Activated B cell treated with CpG ODN at 0.5 μM for 24 hours (primary cell): ENCODE data around the gene DUS1L. TPM values are rescaled to one million over a fixed set of nuclear protein-coding genes. Genes with fewer than 3 reads are reported as not detected.

Experiments used
- ATAC-seq: fragments of 200-7000 bp; cut with Tn5 transposase; one replicate; pipeline ENCODE4 v1.10.0; 2021; ENCODE audit warnings: low read depth, mild to moderate bottlenecking, moderate library complexity
- CTCF ChIA-PET: fragments of 350-600 bp; sonication (Branson Sonifier 250); formaldehyde crosslinking; loops from one replicate; lab custom pipeline; 2021; ENCODE audit warnings: antibody characterized with exemption; lab: Charles Lee
- POLR2A ChIA-PET: fragments of 350-600 bp; sonication (Branson Sonifier 250); formaldehyde crosslinking; loops from one replicate; lab custom pipeline; 2021; ENCODE audit warnings: antibody characterized with exemption; lab: Charles Lee
- DNase-seq: peaks from one replicate; pipeline ENCODE4 v3.0.0; 2022
- H3K27ac Mint-ChIP-seq: one replicate; pipeline ENCODE4 v1.8.0; 2020; ENCODE audit warnings: mixed read lengths
- H3K27me3 Mint-ChIP-seq: one replicate; pipeline ENCODE4 v1.8.0; 2021; ENCODE audit warnings: mixed read lengths
- H3K36me3 Mint-ChIP-seq: one replicate; pipeline ENCODE4 v1.8.0; 2021; ENCODE audit warnings: low read depth, mixed read lengths
- H3K4me1 Mint-ChIP-seq: one replicate; pipeline ENCODE4 v1.8.0; 2021; ENCODE audit warnings: mixed read lengths
- H3K4me3 Mint-ChIP-seq: one replicate; pipeline ENCODE4 v1.8.0; 2020; ENCODE audit warnings: mild to moderate bottlenecking, mixed read lengths
- H3K9me3 Mint-ChIP-seq: one replicate; pipeline ENCODE4 v1.8.0; 2020; ENCODE audit warnings: mixed read lengths
- CTCF ChIP-seq: fragments of 200-600 bp; IDR thresholded peaks from one replicate; pipeline ENCODE4 v1.8.0; 2022; ENCODE audit warnings: antibody characterized with exemption, mild to moderate bottlenecking
- intact Hi-C: fragments of 100-400 bp; cut with micrococcal nuclease; formaldehyde crosslinking; loops from one replicate; pipeline ENCODE4 v1.15.1; 2024
- total RNA-seq: library from RNA; stranded (reverse); gene quantifications from 2 replicates; pipeline ENCODE4 v1.2.3, GENCODE V29; 2022

The DUS1L gene
- total RNA-seq, 1 donor from 2014 or later, result 134 TPM

- ATAC-seq, result no peak
- Mint-ChIP-seq H3K4me3 (no peak overlapping the region), H3K9me3 (no peaks in the 10 kb centered on the region), H3K27ac (no peak overlapping the region), H3K36me3 (peaks cover 4% of the 10 kb centered on the region), H3K27me3 (no peaks in the 10 kb centered on the region), H3K4me1 (no peaks in the 10 kb centered on the region)
- POLR2A ChIA-PET, result no interaction called here
- DNase-seq, result no peak
- intact Hi-C loops, result no loop called here
- CTCF ChIA-PET, result no interaction called here
- TF ChIP-seq CTCF, result no peak
These were observed 50.2 kb downstream of the DUS1L start for GRCh38 chr17:82015311-82015971.

- TF ChIP-seq CTCF, result no peak
- Mint-ChIP-seq H3K4me3 (no peak overlapping the region), H3K27me3 (no peaks in the 10 kb centered on the region), H3K4me1 (no peaks in the 10 kb centered on the region), H3K9me3 (no peaks in the 10 kb centered on the region), H3K27ac (no peak overlapping the region), H3K36me3 (peaks cover 4% of the 10 kb centered on the region)
- ATAC-seq (no peak), DNase-seq (no peak)
- POLR2A ChIA-PET, result no interaction called here
- intact Hi-C loops, result no loop called here
- CTCF ChIA-PET, result no interaction called here
These were observed 50.7 kb downstream of the DUS1L start for GRCh38 chr17:82014971-82015310.

GRCh38 chr17:82014432-82014831, 51.2 kb downstream of the DUS1L start:
- Mint-ChIP-seq H3K27ac (no peak overlapping the region), H3K36me3 (peaks cover 4% of the 10 kb centered on the region), H3K4me3 (no peak overlapping the region), H3K27me3 (no peaks in the 10 kb centered on the region), H3K9me3 (no peaks in the 10 kb centered on the region), H3K4me1 (no peaks in the 10 kb centered on the region)
- no peak for TF ChIP-seq CTCF
- intact Hi-C loops, result no loop called here
- DNase-seq (no peak), ATAC-seq (no peak)
- ChIA-PET POLR2A (no interaction called here), CTCF (no interaction called here)

DNA sequence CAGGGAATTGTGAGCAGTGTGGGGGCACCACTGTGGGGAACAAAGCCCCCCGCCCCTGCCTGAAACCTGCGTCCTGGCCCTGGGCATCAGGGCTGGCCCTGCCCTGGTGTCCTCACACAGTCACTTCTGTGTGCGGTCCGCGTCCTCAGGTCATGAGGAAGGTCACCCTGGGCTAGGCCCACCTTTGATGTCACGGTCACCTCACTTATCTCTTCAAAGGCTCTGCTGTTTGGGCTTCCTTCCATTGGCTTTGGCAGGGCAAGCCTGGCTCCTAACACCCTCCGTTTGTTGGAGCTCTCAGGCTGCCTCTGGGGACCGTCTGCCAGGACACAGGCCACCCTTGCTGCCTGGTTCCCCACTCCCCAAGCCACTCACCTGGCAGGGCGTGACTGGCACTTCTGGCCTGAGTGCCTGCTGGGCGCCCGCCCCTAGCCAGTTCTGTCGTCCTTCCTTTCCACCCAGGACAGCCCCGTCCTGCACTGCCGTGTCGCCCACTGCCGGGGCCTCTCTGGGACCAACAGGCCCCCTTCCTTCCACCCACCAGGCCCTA, 51.8 kb downstream of the DUS1L start:
- DNase-seq, result no peak
- Mint-ChIP-seq H3K4me3 (no peak overlapping the region), H3K27me3 (no peaks in the 10 kb centered on the region), H3K9me3 (no peaks in the 10 kb centered on the region), H3K4me1 (no peaks in the 10 kb centered on the region), H3K36me3 (peaks cover 4% of the 10 kb centered on the region), H3K27ac (no peak overlapping the region)
- ATAC-seq, result no peak
- intact Hi-C loops, result no loop called here
- ChIA-PET CTCF (no interaction called here), POLR2A (no interaction called here)
- TF ChIP-seq CTCF, result no peak

GRCh38 chr17:82013341-82013740, 52.3 kb downstream of the DUS1L start:
- TF ChIP-seq CTCF, result no peak
- intact Hi-C loops, result no loop called here
- ChIA-PET CTCF (no interaction called here), POLR2A (no interaction called here)
- ATAC-seq (no peak), DNase-seq (no peak)
- Mint-ChIP-seq H3K27ac (no peak overlapping the region), H3K4me3 (no peak overlapping the region), H3K4me1 (no peaks in the 10 kb centered on the region), H3K27me3 (no peaks in the 10 kb centered on the region), H3K9me3 (no peaks in the 10 kb centered on the region), H3K36me3 (no peaks in the 10 kb centered on the region)
